Large intestine (tissue), 3 donors: ENCODE measurements around the gene UGCG. TPM values are rescaled to one million over a fixed set of nuclear protein-coding genes. Genes with fewer than 3 reads are reported as not detected.
"Not testable (repeated sequence)": the region's sequence is repeated elsewhere in the genome, so short reads cannot be mapped to it uniquely, and the experiment has no call there.

Experiments used
- DNase-seq, 2 donors: peaks; one replicate each; pipeline versions ENCODE4 v3.0.0 to v3.0.0-alpha.2; 2013
- H3K27ac ChIP-seq: one replicate; pipeline ENCODE4 v1.5.1; 2013; ENCODE audit warnings: low read length
- H3K27me3 ChIP-seq: 2 replicates; pipeline ENCODE4 v1.6.1; 2013; ENCODE audit warnings: low read length; ENCODE audit not compliant: control insufficient read depth, insufficient read depth
- H3K36me3 ChIP-seq: 2 replicates; pipeline ENCODE4 v1.6.1; 2013; ENCODE audit warnings: low read length; ENCODE audit not compliant: control insufficient read depth, insufficient read depth
- H3K4me1 ChIP-seq: one replicate; pipeline ENCODE4 v1.6.1; 2013; ENCODE audit warnings: low read length; ENCODE audit not compliant: control insufficient read depth, insufficient read depth
- H3K4me3 ChIP-seq: one replicate; pipeline ENCODE4 v1.5.1; 2013; ENCODE audit warnings: low read length
- H3K9me3 ChIP-seq: one replicate; pipeline ENCODE4 v1.6.1; 2013; ENCODE audit warnings: mild to moderate bottlenecking, low read depth, low read length, moderate library complexity; ENCODE audit not compliant: control insufficient read depth
- WGBS: methylation state at CpG from one replicate; pipeline ENCODE4 v1.1.5; 2013; ENCODE audit warnings: low lambda C conversion rate; ENCODE audit not compliant: insufficient coverage; 5-methylcytosine and 5-hydroxymethylcytosine counted together
- polyA plus RNA-seq: library from polyadenylated mRNA; unstranded; fragments of 120-200 nt; gene quantifications from one replicate; pipeline ENCODE4 v1.2.1, GENCODE V29; 2013

Gene UGCG
- polyA plus RNA-seq, 1 donor, result 68.7 TPM

- no peaks in the 10 kb centered on the region for H3K27me3 ChIP-seq
- no peak overlapping the region for H3K27ac ChIP-seq
- no peaks in the 10 kb centered on the region for H3K36me3 ChIP-seq
- no CpG with 5 or more reads among the region's 6 CpGs for WGBS
- no peaks in the 10 kb centered on the region for H3K9me3 ChIP-seq
- no peak overlapping the region for H3K4me3 ChIP-seq
- no peak for DNase-seq
- peaks cover 6% of the 10 kb centered on the region for H3K4me1 ChIP-seq
These were observed 28.1 kb upstream of the UGCG start for GRCh38 chr9:111868475-111868874.

GRCh38 chr9:111870774-111871498 is 25.7 kb upstream of the UGCG start:
- WGBS, result no CpG with 5 or more reads among the region's 3 CpGs
- H3K27ac ChIP-seq, result no peak overlapping the region
- no peaks in the 10 kb centered on the region for H3K9me3 ChIP-seq

GRCh38 chr9:111871499-111871855 is 25.1 kb upstream of the UGCG start:
- H3K27me3 ChIP-seq, result no peaks in the 10 kb centered on the region
- H3K27ac ChIP-seq, result no peak overlapping the region
- no peaks in the 10 kb centered on the region for H3K9me3 ChIP-seq
- no CpG with 5 or more reads among the region's 6 CpGs for WGBS
- peaks cover 6% of the 10 kb centered on the region for H3K4me1 ChIP-seq
- H3K4me3 ChIP-seq, result peak overlapping the region; percentile 15
- H3K36me3 ChIP-seq, result no peaks in the 10 kb centered on the region
- peak in 1 of 2 donors; percentile 41 for DNase-seq

More at GRCh38 chr9:111870774-111871498, 25.7 kb upstream of the UGCG start:
- Histone ChIP-seq H3K36me3 (no peaks in the 10 kb centered on the region), H3K4me1 (peaks cover 6% of the 10 kb centered on the region), H3K27me3 (no peaks in the 10 kb centered on the region), H3K4me3 (peak overlapping the region; percentile 15)
- no peak for DNase-seq

- no peaks in the 10 kb centered on the region for H3K36me3 ChIP-seq
- DNase-seq, result peak in 1 of 2 donors; percentile 9
- no peaks in the 10 kb centered on the region for H3K27me3 ChIP-seq
- H3K27ac ChIP-seq, result no peak overlapping the region
- H3K9me3 ChIP-seq, result no peaks in the 10 kb centered on the region
- no peak overlapping the region for H3K4me3 ChIP-seq
- WGBS, result no CpG with 5 or more reads among the region's 3 CpGs
- H3K4me1 ChIP-seq, result peaks cover 7% of the 10 kb centered on the region
These were observed 23.7 kb upstream of the UGCG start for GRCh38 chr9:111872886-111873285.

- no peak overlapping the region for H3K27ac ChIP-seq
- DNase-seq, result no peak
- no peaks in the 10 kb centered on the region for H3K9me3 ChIP-seq
- no peaks in the 10 kb centered on the region for H3K27me3 ChIP-seq
- H3K4me1 ChIP-seq, result peaks cover 10% of the 10 kb centered on the region
- H3K36me3 ChIP-seq, result no peaks in the 10 kb centered on the region
- H3K4me3 ChIP-seq, result no peak overlapping the region
- no CpG with 5 or more reads among the region's 6 CpGs for WGBS
These were observed 22.7 kb upstream of the UGCG start for GRCh38 chr9:111873901-111874300.

GRCh38 chr9:111874500-111874899 is 22.1 kb upstream of the UGCG start:
- no CpG with 5 or more reads among the region's 2 CpGs for WGBS
- DNase-seq, result no peak
- H3K4me3 ChIP-seq, result no peak overlapping the region
- H3K27me3 ChIP-seq, result no peaks in the 10 kb centered on the region
- no peaks in the 10 kb centered on the region for H3K36me3 ChIP-seq
- peaks cover 10% of the 10 kb centered on the region for H3K4me1 ChIP-seq
- H3K27ac ChIP-seq, result no peak overlapping the region
- H3K9me3 ChIP-seq, result no peaks in the 10 kb centered on the region

- not testable (repeated sequence) for H3K4me1 ChIP-seq, DNase-seq, H3K27me3 ChIP-seq, H3K36me3 ChIP-seq, H3K4me3 ChIP-seq, H3K27ac ChIP-seq, H3K9me3 ChIP-seq
- WGBS, result no CpG with 5 or more reads among the region's 1 CpG
These were observed 21.3 kb upstream of the UGCG start for GRCh38 chr9:111875291-111875690.

GRCh38 chr9:111875691-111876090 is 20.9 kb upstream of the UGCG start:
- H3K27ac ChIP-seq, H3K9me3 ChIP-seq, H3K36me3 ChIP-seq, H3K4me1 ChIP-seq, DNase-seq, H3K4me3 ChIP-seq, H3K27me3 ChIP-seq: not testable (repeated sequence)
- WGBS, result no CpG with 5 or more reads among the region's 3 CpGs

GRCh38 chr9:111876179-111876578 is 20.4 kb upstream of the UGCG start:
- no peak for DNase-seq
- Histone ChIP-seq H3K36me3 (no peaks in the 10 kb centered on the region), H3K4me1 (peaks cover 8% of the 10 kb centered on the region), H3K9me3 (no peaks in the 10 kb centered on the region), H3K27ac (no peak overlapping the region), H3K27me3 (no peaks in the 10 kb centered on the region), H3K4me3 (no peak overlapping the region)
- WGBS, result 100% methylated on average over 3 of the region's 5 CpGs

GRCh38 chr9:111877420-111877819 is 19.2 kb upstream of the UGCG start:
- no peak overlapping the region for H3K27ac ChIP-seq

GRCh38 chr9:111878946-111879345 is 17.7 kb upstream of the UGCG start:
- H3K4me1 ChIP-seq, result peaks cover 3% of the 10 kb centered on the region
- peaks cover 4% of the 10 kb centered on the region for H3K9me3 ChIP-seq
- no peak for DNase-seq
- no peak overlapping the region for H3K4me3 ChIP-seq
- no peaks in the 10 kb centered on the region for H3K27me3 ChIP-seq
- WGBS, result 83% methylated on average over 1 of the region's 3 CpGs
- H3K36me3 ChIP-seq, result no peaks in the 10 kb centered on the region
- H3K27ac ChIP-seq, result no peak overlapping the region

More at GRCh38 chr9:111877420-111877819, 19.2 kb upstream of the UGCG start:
- Histone ChIP-seq H3K27me3 (no peaks in the 10 kb centered on the region), H3K4me1 (peaks cover 3% of the 10 kb centered on the region), H3K9me3 (peaks cover 4% of the 10 kb centered on the region), H3K36me3 (no peaks in the 10 kb centered on the region), H3K4me3 (no peak overlapping the region)
- WGBS, result 80% methylated on average over 1 of the region's 2 CpGs
- DNase-seq, result peak in 1 of 2 donors; percentile 46
